C1 segment of cervical spinal cord (tissue), 14 donors: Measurements from ENCODE around the gene ZNF180.
"Not testable (repeated sequence)": the region's sequence is repeated elsewhere in the genome, so short reads cannot be mapped to it uniquely, and the experiment has no call there.

Source experiments
- DNase-seq, 14 donors: peaks; one replicate each; lab custom pipeline; 2025; lab: John Stamatoyannopoulos, UW

ZNF180 gene

GRCh38 chr19:44498988-44499387 lies 1.3 kb downstream of the ZNF180 start:
- no peak for DNase-seq

DNA sequence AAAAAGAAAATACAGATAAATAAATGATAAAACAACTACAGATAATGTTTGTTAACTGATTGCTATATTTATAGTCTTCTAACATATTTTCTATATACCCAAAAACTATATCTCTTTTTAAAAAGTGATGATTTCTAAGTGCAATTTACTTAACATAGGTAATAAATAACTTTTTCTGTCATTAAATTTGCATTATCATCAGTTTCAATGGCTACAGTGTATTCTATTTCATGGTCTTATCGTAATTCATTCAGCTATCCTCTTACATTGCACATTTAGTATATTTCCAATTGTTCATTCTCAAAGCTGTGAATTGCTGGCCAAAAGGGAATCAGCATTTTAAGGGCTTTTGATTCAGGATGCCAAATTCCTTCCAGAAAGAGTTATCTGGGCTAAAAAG lies 3.6 kb downstream of the ZNF180 start:
- DNase-seq, result no peak

DNA sequence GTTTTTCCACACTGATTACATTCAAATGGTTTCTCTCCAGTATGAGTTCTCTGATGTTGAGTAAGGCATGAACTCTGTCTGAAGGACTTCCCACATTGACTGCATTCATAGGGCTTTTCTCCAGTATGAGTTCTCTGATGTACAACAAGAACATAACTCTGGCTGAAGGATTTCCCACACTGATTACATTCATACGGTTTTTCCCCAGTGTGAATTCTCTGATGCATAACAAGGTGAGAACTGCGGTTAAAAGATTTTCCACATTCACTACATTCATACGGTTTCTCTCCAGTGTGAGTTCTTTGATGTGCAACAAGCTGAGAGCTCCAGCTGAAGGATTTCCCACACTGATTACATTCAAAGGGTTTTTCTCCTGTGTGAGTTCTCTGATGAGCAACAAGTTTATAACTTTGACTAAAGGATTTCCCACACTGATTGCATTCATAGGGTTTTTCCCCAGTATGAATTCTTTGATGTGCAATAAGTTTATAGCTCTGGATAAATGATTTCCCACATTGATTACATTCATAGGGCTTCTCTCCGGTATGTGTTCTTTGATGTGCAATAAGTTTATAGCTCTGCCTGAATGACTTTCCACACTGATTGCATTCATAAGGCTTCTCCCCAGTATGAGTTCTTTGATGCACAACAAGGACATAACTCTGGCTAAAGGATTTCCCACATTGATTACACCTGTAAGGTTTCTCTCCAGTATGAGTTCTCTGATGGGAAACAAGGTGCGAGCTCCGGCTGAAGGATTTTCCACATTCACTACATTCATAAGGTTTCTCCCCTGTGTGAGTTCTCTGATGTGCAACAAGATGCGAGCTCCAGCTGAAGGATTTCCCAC lies 23.5 kb downstream of the ZNF180 start:
- no peak for DNase-seq

DNA sequence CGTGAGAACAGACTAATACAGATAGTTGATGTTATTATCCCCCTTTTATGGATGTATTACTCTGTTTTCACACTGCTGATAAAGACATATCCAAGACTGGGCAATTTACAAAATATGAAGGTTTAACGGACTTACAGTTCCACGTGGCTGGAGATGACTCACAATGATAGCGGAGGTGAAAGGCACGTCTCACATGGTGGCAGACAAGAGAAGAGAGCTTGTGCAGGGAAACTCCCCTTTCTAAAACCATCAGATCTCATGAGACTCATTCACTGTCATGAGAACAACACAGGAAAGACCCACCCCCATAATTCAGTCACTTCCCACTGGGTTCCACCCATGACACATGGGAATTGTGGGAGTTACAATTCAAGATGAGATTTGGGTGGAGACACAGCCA lies 31.6 kb downstream of the ZNF180 start:
- DNase-seq, result not testable (repeated sequence)

GRCh38 chr19:44462600-44463286 lies 37.6 kb downstream of the ZNF180 start:
- not testable (repeated sequence) for DNase-seq

DNA sequence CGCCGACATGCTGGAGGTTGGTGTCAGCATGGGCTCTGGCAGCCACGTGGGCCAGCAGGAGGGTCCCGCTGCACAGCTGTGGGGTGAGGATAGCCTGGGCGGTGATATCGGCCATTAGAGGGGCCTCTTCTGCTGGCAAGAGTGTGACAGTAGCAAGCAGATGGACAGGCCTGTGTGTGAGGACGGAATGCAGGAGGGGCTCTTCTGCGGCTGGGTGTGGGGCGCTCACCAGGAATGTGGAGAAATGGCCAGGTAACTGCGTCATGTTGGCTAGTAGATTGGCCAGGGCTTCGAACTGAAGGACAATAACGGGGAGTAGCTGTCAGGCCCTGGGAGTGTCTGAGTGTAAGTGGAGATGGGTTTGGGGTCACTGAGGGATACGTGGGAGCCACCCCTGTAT lies 44.3 kb downstream of the ZNF180 start:
- not testable (repeated sequence) for DNase-seq

DNA sequence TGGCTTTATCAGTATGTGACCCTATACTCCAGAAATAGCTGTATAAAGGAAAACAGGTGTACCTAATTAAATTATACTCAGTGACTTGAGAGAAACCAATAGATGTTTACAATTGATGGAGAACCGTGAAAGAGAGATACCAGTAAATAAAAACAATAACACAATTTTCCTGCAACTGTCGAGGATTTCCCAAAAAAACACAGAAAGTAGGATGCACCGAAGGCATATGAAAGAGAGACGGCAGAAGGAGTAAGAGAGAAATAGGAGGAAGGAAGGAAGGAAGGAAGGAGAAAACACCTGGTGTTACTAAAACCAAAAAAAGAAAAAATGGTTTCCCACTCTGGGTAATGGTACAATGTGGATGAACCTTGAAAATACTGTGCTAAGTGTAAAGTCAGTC lies 45.2 kb downstream of the ZNF180 start:
- no peak for DNase-seq

DNA sequence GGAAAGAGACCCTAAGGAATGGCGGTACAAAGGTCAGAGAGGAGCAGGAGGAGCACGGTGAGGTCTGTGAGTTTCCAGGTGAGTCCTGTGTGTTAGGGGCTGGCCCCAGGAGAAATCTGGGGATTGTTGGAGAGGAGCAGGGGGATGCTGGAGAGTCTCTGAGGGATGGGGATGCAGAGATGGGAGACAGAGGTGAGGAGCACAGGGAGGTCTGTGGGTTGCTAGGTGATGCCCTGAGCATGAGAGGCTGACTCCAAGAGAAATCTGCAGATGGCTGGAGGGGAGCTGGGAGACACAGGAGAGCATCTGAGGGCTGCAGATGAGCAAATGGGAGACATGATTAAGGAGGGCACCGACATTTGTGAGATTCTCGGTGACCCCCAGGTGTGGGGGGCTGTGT lies 48.0 kb downstream of the ZNF180 start:
- no peak for DNase-seq

GRCh38 chr19:44451687-44452086 lies 48.6 kb downstream of the ZNF180 start:
- no peak for DNase-seq

DNA sequence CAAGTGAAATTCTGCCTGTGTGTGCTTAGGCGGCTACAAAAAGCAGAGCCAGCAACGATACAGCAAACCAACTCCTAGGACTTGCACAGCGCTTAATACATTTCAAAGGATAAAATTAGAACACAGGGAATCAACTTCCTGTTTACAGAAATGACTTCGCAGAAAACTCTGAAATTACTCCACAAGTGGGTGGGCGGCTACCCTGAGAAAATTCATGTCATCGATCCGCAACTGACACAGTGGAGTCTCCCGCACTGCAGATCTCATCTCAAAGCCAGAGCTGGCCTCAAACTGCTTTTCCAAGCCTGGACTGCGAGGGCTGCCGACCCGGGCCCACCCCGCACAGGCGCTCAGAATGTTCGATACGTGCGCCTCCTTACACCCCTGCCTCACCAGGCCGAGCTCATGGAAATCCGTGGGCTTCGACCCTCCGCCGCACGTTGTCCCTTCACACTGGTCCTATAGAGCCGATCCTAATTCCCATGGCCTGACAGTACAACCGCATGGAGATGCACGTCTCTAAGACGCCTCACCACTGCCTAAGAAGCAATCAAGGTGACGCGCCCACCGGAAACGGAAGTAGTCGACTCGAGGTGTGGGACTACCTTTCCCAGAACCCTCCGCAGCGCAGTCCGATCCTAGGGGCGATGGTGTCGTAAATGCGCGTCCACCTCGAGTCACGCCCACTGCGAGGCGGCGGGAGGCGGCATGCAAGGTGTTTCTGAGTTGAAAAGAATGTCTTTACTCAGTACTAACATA lies 52.2 kb downstream of the ZNF180 start, which contains the start of gene ZNF229:
Gene ZNF229, minus strand, starts transcription at position 557 of the 759 bp plus-strand sequence. CDS start 5,625 bp downstream, outside the sequence.
- peak; percentile 1 to 78 (median 58) for DNase-seq

DNA sequence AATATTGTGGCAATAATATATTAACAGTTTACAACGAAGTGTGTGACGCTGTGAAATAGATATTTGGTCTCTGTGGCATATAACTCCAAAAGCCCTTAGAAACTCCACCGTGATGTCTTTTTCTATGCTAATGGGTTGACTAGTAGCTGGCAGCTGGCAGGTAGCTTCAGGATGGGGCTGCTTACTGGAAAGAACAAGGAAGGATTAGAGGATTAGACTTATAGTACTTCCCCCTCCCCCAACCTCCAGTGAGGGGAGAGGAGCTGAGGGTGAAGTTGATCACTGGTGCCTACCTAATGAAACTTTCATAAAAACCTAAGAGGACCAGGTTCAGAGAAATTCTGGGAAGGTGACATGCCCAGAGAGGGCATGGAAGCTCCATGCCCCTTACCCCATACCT lies 61.9 kb downstream of the ZNF180 start:
- no peak for DNase-seq

DNA sequence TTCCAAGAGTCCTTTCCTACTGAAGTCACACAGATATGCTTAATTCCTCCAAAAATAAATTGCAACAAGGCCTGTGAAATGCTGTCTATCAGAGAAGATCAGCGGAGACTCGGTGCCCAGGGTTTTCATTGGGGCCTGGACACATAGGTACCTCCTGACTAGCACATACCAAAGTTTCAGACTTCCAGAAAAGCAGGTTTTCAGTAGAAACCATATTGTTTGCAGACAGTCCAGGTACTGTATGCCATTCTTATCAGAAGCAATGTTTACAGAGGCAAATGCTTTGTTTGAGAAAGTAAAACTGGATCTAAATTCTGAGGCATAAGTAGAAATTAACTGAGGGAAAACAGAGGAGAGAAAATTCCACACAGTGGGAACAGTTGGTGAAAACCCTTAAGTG lies 64.9 kb downstream of the ZNF180 start:
- DNase-seq, result no peak

DNA sequence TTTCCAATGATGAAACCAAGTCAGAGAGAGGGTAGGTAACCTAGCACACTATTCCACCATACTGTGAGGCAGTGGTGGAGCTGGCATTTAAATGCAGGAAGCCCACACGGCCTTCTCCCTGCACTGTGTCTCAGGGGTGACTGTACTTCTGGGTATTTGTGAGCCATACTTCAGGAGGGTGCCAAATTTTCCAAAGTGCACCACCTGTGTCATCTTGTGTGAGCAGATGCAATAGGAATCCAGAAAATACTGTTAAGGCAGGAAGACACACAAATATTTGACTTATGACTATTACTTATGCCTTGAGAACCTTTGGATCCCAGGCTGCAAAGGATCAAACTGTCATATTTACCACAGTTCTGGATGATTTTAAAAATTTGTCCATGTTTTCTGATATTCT lies 69.4 kb downstream of the ZNF180 start:
- DNase-seq, result no peak
